GM11168 (cell line): ENCODE measurements around the gene HTT.

Experiments
- in situ Hi-C: fragments of 300-500 bp; cut with MboI; formaldehyde crosslinking; loops from one replicate; pipeline ENCODE4 v1.12.0; 2022; ENCODE audit warnings: low sequenced_read_pairs; ENCODE audit not compliant: unreplicated experiment

Gene HTT

GRCh38 chr4:3196670-3197359, 122.3 kb downstream of the HTT start:
- in situ Hi-C loops: no loop called here

- in situ Hi-C loops: no loop called here
Measured at GRCh38 chr4:3197366-3198105, 123.1 kb downstream of the HTT start.

- in situ Hi-C loops: no loop called here
Measured at GRCh38 chr4:3198906-3199305, 124.4 kb downstream of the HTT start.

- in situ Hi-C loops: no loop called here
Measured at GRCh38 chr4:3199653-3200422, 125.4 kb downstream of the HTT start.

- in situ Hi-C loops: no loop called here
Measured at GRCh38 chr4:3200423-3201090, 126.1 kb downstream of the HTT start.

GRCh38 chr4:3201718-3202702, 127.5 kb downstream of the HTT start:
- in situ Hi-C loops: no loop called here

GRCh38 chr4:3202836-3203820, 128.6 kb downstream of the HTT start:
- in situ Hi-C loops: no loop called here

GRCh38 chr4:3203971-3204431, 129.5 kb downstream of the HTT start:
- in situ Hi-C loops: no loop called here

- in situ Hi-C loops: no loop called here
Measured at GRCh38 chr4:3205995-3206394, 131.5 kb downstream of the HTT start.

GRCh38 chr4:3206439-3207100, 132.1 kb downstream of the HTT start:
- in situ Hi-C loops: no loop called here

GRCh38 chr4:3207531-3208037, 133.1 kb downstream of the HTT start:
- in situ Hi-C loops: no loop called here

- in situ Hi-C loops: no loop called here
Measured at GRCh38 chr4:3208826-3209225, 134.3 kb downstream of the HTT start.

- in situ Hi-C loops: no loop called here
Measured at GRCh38 chr4:3209551-3210325, 135.3 kb downstream of the HTT start.

GRCh38 chr4:3210467-3210866, 136.0 kb downstream of the HTT start:
- in situ Hi-C loops: no loop called here

GRCh38 chr4:3211866-3212265, 137.4 kb downstream of the HTT start:
- in situ Hi-C loops: no loop called here

- in situ Hi-C loops: no loop called here
Measured at GRCh38 chr4:3212391-3213105, 138.1 kb downstream of the HTT start.
